GM12878 (cell line): ENCODE data around the gene MYF6. TPM values are rescaled to one million over a fixed set of nuclear protein-coding genes. Genes with fewer than 3 reads are reported as not detected.

Experiments used
- ATAC-seq: fragments of 200-7000 bp; cut with Tn5 transposase; 3 replicates; pipeline ENCODE4 v1.9.1; 2020; ENCODE audit warnings: mild to moderate bottlenecking, moderate library complexity
- BruUV-seq: library from RNA; stranded (reverse); fragments of 400-500 nt; replicated peaks from 2 replicates; lab custom pipeline; 2021; lab: Mats Ljungman, UMichigan
- CTCF ChIA-PET: fragments of 300-600 bp; sonication (Branson Sonifier 250); formaldehyde crosslinking; extraction: SDS; loops from one replicate; lab custom pipeline; 2021; ENCODE audit warnings: inconsistent platforms; lab: Yijun Ruan, JAX
- POLR2A ChIA-PET: fragments of 350-600 bp; formaldehyde crosslinking; extraction: SDS; loops from one replicate; lab custom pipeline; 2021; ENCODE audit warnings: inconsistent platforms; lab: Charles Lee
- RAD21 ChIA-PET: fragments of 300-600 bp; sonication (Branson Sonifier 250); formaldehyde crosslinking; loops from one replicate; lab custom pipeline; 2023; ENCODE audit warnings: antibody characterized with exemption; ENCODE audit not compliant: unreplicated experiment; lab: Charles Lee
- SMC1A ChIA-PET: fragments of 300-600 bp; sonication (Branson Sonifier 250); formaldehyde crosslinking; loops from one replicate; lab custom pipeline; 2023; ENCODE audit not compliant: unreplicated experiment, uncharacterized antibody; lab: Charles Lee
- DNase-seq: peaks from one replicate; pipeline ENCODE4 v3.0.0-alpha.2; 2011; ENCODE audit warnings: low read depth, low spot score
- FAIRE-seq: peaks from 3 replicates; lab custom pipeline; 2011; peaks lifted over from hg19 to GRCh38; lab: Jason Lieb, UNC
- H2AFZ ChIP-seq: 2 replicates; pipeline ENCODE4 v1.6.0; 2011; ENCODE audit warnings: low read depth, low read length, control low read depth; ENCODE audit not compliant: control insufficient read depth
- H3K27ac ChIP-seq: 2 replicates; pipeline ENCODE4 v1.5.1; 2011; ENCODE audit warnings: control low read depth; ENCODE audit not compliant: control insufficient read depth, insufficient read depth
- H3K27me3 ChIP-seq, 2 experiments: replicated peaks in 1 of 2; 2 replicates each; pipeline versions ENCODE4 v1.6.0 to v1.6.1; 2011; ENCODE audit warnings: low read length in 1 of 2; ENCODE audit not compliant: control insufficient read depth in 2 of 2, insufficient read depth in 2 of 2
- H3K36me3 ChIP-seq, 2 experiments: 2 replicates each; pipeline ENCODE4 v1.5.1; 2011; ENCODE audit warnings: low read length in 1 of 2; ENCODE audit not compliant: control insufficient read depth in 2 of 2, insufficient read depth in 2 of 2
- H3K4me1 ChIP-seq: 2 replicates; pipeline ENCODE4 v1.6.1; 2011; ENCODE audit warnings: mild to moderate bottlenecking, low read length, moderate library complexity, mixed read lengths; ENCODE audit not compliant: control insufficient read depth, insufficient read depth
- H3K4me2 ChIP-seq: 2 replicates; pipeline ENCODE4 v1.6.0; 2011; ENCODE audit warnings: control low read depth; ENCODE audit not compliant: control insufficient read depth, insufficient read depth
- H3K4me3 ChIP-seq: fragments of 200-600 bp; sonication (generic); 2 replicates; pipeline ENCODE4 v1.5.1; 2016
- H3K79me2 ChIP-seq: 2 replicates; pipeline ENCODE4 v1.6.0; 2011; ENCODE audit warnings: low read length; ENCODE audit not compliant: control insufficient read depth, insufficient read depth
- H3K9ac ChIP-seq: 2 replicates; pipeline ENCODE4 v1.8.0; 2011; ENCODE audit warnings: low read length, control low read depth, mixed read lengths; ENCODE audit not compliant: control insufficient read depth, insufficient read depth
- H3K9me3 ChIP-seq: replicated peaks from 3 replicates; pipeline ENCODE4 v1.5.1; 2011; ENCODE audit warnings: mild to moderate bottlenecking, low read length; ENCODE audit not compliant: control insufficient read depth, insufficient read depth
- H4K20me1 ChIP-seq: 2 replicates; pipeline ENCODE4 v1.6.0; 2011; ENCODE audit not compliant: control insufficient read depth, insufficient read depth
- ASH2L ChIP-seq: fragments of 300-600, 200-600 bp; sonication (generic); IDR thresholded peaks from 2 replicates; pipeline ENCODE4 v1.6.1; 2017; ENCODE audit warnings: low read depth, mild to moderate bottlenecking, borderline replicate concordance
- BCL11A ChIP-seq: IDR thresholded peaks from 2 replicates; pipeline ENCODE4 v1.6.1; 2011; ENCODE audit warnings: low read depth, low read length
- CBX5 ChIP-seq: sonication (generic); IDR thresholded peaks from 2 replicates; pipeline ENCODE4 v1.6.1; 2016; ENCODE audit warnings: low read depth, moderate library complexity, mild to moderate bottlenecking, inconsistent platforms
- DPF2 ChIP-seq: fragments of 450-650 bp; IDR thresholded peaks from 2 replicates; pipeline ENCODE4 v1.6.1; 2017; ENCODE audit warnings: mild to moderate bottlenecking
- IKZF1 ChIP-seq: fragments of 450-650 bp; conservative IDR thresholded peaks from 2 replicates; pipeline ENCODE4 v1.6.1; 2017; ENCODE audit warnings: antibody characterized with exemption, mild to moderate bottlenecking
- IKZF2 ChIP-seq, 2 experiments: fragments of 450-650 bp; IDR thresholded peaks; 2 replicates each; pipeline ENCODE4 v1.6.1; 2017; ENCODE audit warnings: mild to moderate bottlenecking in 2 of 2, moderate library complexity in 2 of 2
- IRF4 ChIP-seq: IDR thresholded peaks from 2 replicates; pipeline ENCODE4 v1.6.1; 2011; ENCODE audit warnings: low read depth, low read length
- JUNB ChIP-seq: IDR thresholded peaks from 2 replicates; pipeline ENCODE4 v1.6.1; 2016; ENCODE audit warnings: antibody characterized with exemption, mild to moderate bottlenecking
- MEF2A ChIP-seq: IDR thresholded peaks from 2 replicates; pipeline ENCODE4 v1.6.1; 2011; ENCODE audit warnings: low read depth, mild to moderate bottlenecking, low read length, moderate library complexity; ENCODE audit not compliant: insufficient read depth
- MTA2 ChIP-seq: fragments of 450-650 bp; IDR thresholded peaks from 2 replicates; pipeline ENCODE4 v1.6.1; 2016; ENCODE audit warnings: low read depth, mild to moderate bottlenecking, moderate library complexity
- NFIC ChIP-seq: IDR thresholded peaks from 2 replicates; pipeline ENCODE4 v1.6.1; 2012; ENCODE audit warnings: low read depth, mild to moderate bottlenecking, inconsistent platforms, low read length, moderate library complexity
- NR2C1 ChIP-seq: fragments of 450-650 bp; IDR thresholded peaks from 2 replicates; pipeline ENCODE4 v1.6.1; 2017; ENCODE audit warnings: antibody characterized with exemption, mild to moderate bottlenecking, moderate library complexity
- PAX5 ChIP-seq: IDR thresholded peaks from 2 replicates; pipeline ENCODE4 v1.6.1; 2011; ENCODE audit warnings: low read depth, low read length, borderline replicate concordance
- PAX8 ChIP-seq: fragments of 450-650 bp; IDR thresholded peaks from 2 replicates; pipeline ENCODE4 v1.6.1; 2017; ENCODE audit warnings: mild to moderate bottlenecking, moderate library complexity
- RUNX3 ChIP-seq: IDR thresholded peaks from 2 replicates; pipeline ENCODE4 v1.6.1; 2012; ENCODE audit warnings: low read length, inconsistent platforms
- SPI1 ChIP-seq: IDR thresholded peaks from 2 replicates; pipeline ENCODE4 v1.6.1; 2011; ENCODE audit warnings: low read depth, mild to moderate bottlenecking, low read length, moderate library complexity, borderline replicate concordance; ENCODE audit not compliant: insufficient read depth
- TCF3 ChIP-seq: IDR thresholded peaks from 2 replicates; pipeline ENCODE4 v1.6.1; 2012; ENCODE audit warnings: low read depth, mild to moderate bottlenecking, low read length, borderline replicate concordance; ENCODE audit not compliant: insufficient read depth
- ZSCAN29 ChIP-seq: fragments of 450-650 bp; IDR thresholded peaks from 2 replicates; pipeline ENCODE4 v1.6.1; 2017; ENCODE audit warnings: mild to moderate bottlenecking, moderate library complexity
- WGBS: methylation state at CpG from one replicate; pipeline ENCODE4 v1.1.6; 2016; ENCODE audit warnings: low lambda C conversion rate; ENCODE audit not compliant: insufficient replicate concordance, insufficient coverage; ENCODE audit errors: missing lambda C conversion rate; 5-methylcytosine and 5-hydroxymethylcytosine counted together
- in situ Hi-C: fragments of 300-500 bp; cut with MboI; formaldehyde crosslinking; loops from 9 replicates; pipeline ENCODE4 v1.14.3; 2018; ENCODE audit warnings: mixed read lengths
- intact Hi-C: fragments of 100-400 bp; cut with micrococcal nuclease; formaldehyde crosslinking; loops from one replicate; pipeline ENCODE4 v1.14.2; 2022; ENCODE audit not compliant: unreplicated experiment
- polyA plus RNA-seq, 11 experiments: library from polyadenylated mRNA; depleted of rRNA in 4 of 11; unstranded in 6 of 11; stranded (reverse) in 5 of 11; fragments of >200 nt; fragmentation: Nextera tagmentation in 4 of 11; fragmentation: Illumina TruSeq in 1 of 11; extraction: Ambion mirVana in 4 of 11; extraction: Trizol in 1 of 11; gene quantifications; 1 replicate in 1 of 11; 2 replicates in 10 of 11; pipeline versions ENCODE4 v1.2.1 to v1.2.3, GENCODE V29; 2011 to 2016; ENCODE audit warnings: inconsistent platforms in 2 of 11, missing spikeins in 2 of 11, low read depth in 1 of 11
- total RNA-seq, 4 experiments: library from RNA; depleted of rRNA in 3 of 4; stranded (reverse); fragments of >200 nt in 3 of 4; fragmentation: Illumina TruSeq in 1 of 4; extraction: Trizol in 1 of 4; gene quantifications; 2 replicates each; pipeline versions ENCODE4 v1.2.1 to v1.2.3, GENCODE V29; 2013 to 2021
- TF ChIP-seq, protein P1 (sequence below): IDR thresholded peaks from 2 replicates; pipeline ENCODE4 v1.6.1; 2012; ENCODE audit warnings: low read length, inconsistent platforms

MYF6 gene
- total and polyA plus RNA-seq, 10 of the 15 experiments (the other 5 are each of a cell fraction or from before 2014, with no cell fraction given): not detected

GRCh38 chr12:80702889-80703805 is 4.3 kb upstream of the MYF6 start:
- ChIA-PET RAD21 (interaction anchor here (1.0 to 1.2 kb wide), 2 partner anchors 54 to 75 kb away, joined by 4 read pairs; no protein-coding TSS in a partner anchor), SMC1A (interaction anchor here (0.7 to 1.5 kb wide), 6 partner anchors 9 to 425 kb away, joined by 3 to 4 read pairs (median 3); no protein-coding TSS in a partner anchor), POLR2A (interaction anchor here (0.6 kb wide), 1 partner anchor 208 kb away, joined by 3 read pairs; no protein-coding TSS in a partner anchor), CTCF (interaction anchor here (1.0 to 1.4 kb wide), 2 partner anchors 9 to 75 kb away, joined by 3 read pairs; no protein-coding TSS in a partner anchor)
- in situ Hi-C loops: no loop called here
- intact Hi-C loops: loop anchor here (5.0 kb wide), 1 partner anchor 291 kb away; no protein-coding TSS in a partner anchor
- no TSS peak for BruUV-seq
- peak; percentile 23 for DNase-seq
- Histone ChIP-seq H2AFZ (peak overlapping the region; percentile 59), H3K4me2 (peak overlapping the region; percentile 23), H3K36me3 (no peaks in the 10 kb centered on the region), H3K27ac (no peak overlapping the region), H3K9me3 (no peaks in the 10 kb centered on the region), H3K9ac (no peak overlapping the region), H3K4me1 (peaks cover 9% of the 10 kb centered on the region; the same call in 1 of the 2 replicates), H4K20me1 (no peaks in the 10 kb centered on the region), H3K79me2 (no peaks in the 10 kb centered on the region), H3K4me3 (peak overlapping the region; percentile 59), H3K27me3 (peaks cover 2 to 5% of the 10 kb centered on the region in 2 experiments; a peak in 2 of 4 replicates)
- TF ChIP-seq NR2C1: no peak
- no peak for TF ChIP-seq ASH2L
- peak; percentile 80 for TF ChIP-seq RUNX3
- 0 out of 2 replicates have a peak, but pooled peaks have one; percentile 34 for TF ChIP-seq DPF2
- peak; percentile 29; the same call in 1 of the 2 replicates for TF ChIP-seq MTA2
- no peak for TF ChIP-seq PAX8
- peak; percentile 46; the same call in 1 of the 2 replicates for TF ChIP-seq BCL11A
- TF ChIP-seq IKZF2 (IDR thresholded peaks at IDR 0.05): peak; percentile 77 to 78
- no peak for TF ChIP-seq TCF3
- TF ChIP-seq NFIC: peak; percentile 80
- TF ChIP-seq ZSCAN29: 0 out of 2 replicates have a peak, but pooled peaks have one; percentile 13
- peak; percentile 5; the same call in 1 of the 2 replicates for TF ChIP-seq MEF2A
- peak; percentile 28 for TF ChIP-seq IKZF1
- TF ChIP-seq, protein P1, sequence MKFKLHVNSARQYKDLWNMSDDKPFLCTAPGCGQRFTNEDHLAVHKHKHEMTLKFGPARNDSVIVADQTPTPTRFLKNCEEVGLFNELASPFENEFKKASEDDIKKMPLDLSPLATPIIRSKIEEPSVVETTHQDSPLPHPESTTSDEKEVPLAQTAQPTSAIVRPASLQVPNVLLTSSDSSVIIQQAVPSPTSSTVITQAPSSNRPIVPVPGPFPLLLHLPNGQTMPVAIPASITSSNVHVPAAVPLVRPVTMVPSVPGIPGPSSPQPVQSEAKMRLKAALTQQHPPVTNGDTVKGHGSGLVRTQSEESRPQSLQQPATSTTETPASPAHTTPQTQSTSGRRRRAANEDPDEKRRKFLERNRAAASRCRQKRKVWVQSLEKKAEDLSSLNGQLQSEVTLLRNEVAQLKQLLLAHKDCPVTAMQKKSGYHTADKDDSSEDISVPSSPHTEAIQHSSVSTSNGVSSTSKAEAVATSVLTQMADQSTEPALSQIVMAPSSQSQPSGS: peak; percentile 38; the same call in 1 of the 2 replicates
- TF ChIP-seq JUNB: peak; percentile 51
- TF ChIP-seq SPI1: peak; percentile 67; the same call in 1 of the 2 replicates
- peak; percentile 50; the same call in 1 of the 2 replicates for TF ChIP-seq PAX5
- TF ChIP-seq CBX5: peak; percentile 84; the same call in 1 of the 2 replicates
- TF ChIP-seq IRF4: peak; percentile 59; the same call in 1 of the 2 replicates
- ATAC-seq: peak; percentile 89
- peak; percentile 77 for FAIRE-seq
- WGBS: 9% methylated on average over 12 of the region's 12 CpGs
